ENCODE data around the gene PLD2. TPM values are rescaled to one million over a fixed set of nuclear protein-coding genes. Genes with fewer than 3 reads are reported as not detected.

The PLD2 gene
- total RNA-seq, 4 donors from 2014 or later = 10.2 to 21.3 (median 15.7) TPM

GRCh38 chr17:4766723-4767122, 40.2 kb upstream of the PLD2 start:
- TF ChIP-seq POLR2AphosphoS5 (IDR thresholded peaks at IDR 0.05) = no peak
- TF ChIP-seq EP300 (IDR thresholded peaks at IDR 0.05) = no peak
- TF ChIP-seq POLR2A (IDR thresholded peaks at IDR 0.05) = no peak
- TF ChIP-seq CTCF (IDR thresholded peaks at IDR 0.05) = no peak
- 82 to 96% methylated on average over 3 to 7 of the region's 9 CpGs for WGBS, 2 donors (ENCODE audit: low coverage in 1 of 2)
- Histone ChIP-seq H3K9me3 (no peaks in the 10 kb centered on the region), H3K4me1 (no peaks in the 10 kb centered on the region), H3K27ac (no peak overlapping the region), H3K4me3 (no peak overlapping the region), H3K27me3 (peaks cover 35% of the 10 kb centered on the region), H3K36me3 (no peaks in the 10 kb centered on the region)
- no peak for ATAC-seq

GRCh38 chr17:4768298-4768697, 38.7 kb upstream of the PLD2 start:
- Histone ChIP-seq H3K36me3 (no peaks in the 10 kb centered on the region), H3K4me3 (no peak overlapping the region), H3K9me3 (no peaks in the 10 kb centered on the region), H3K27me3 (peaks cover 37% of the 10 kb centered on the region), H3K4me1 (no peaks in the 10 kb centered on the region), H3K27ac (no peak overlapping the region)
- WGBS, 2 donors (ENCODE audit: low coverage in 1 of 2) = 68% methylated on average over 5 of the region's 6 CpGs; no CpG with 5 or more reads in 1 of the 2 donors
- TF ChIP-seq EP300 (IDR thresholded peaks at IDR 0.05) (no peak), CTCF (IDR thresholded peaks at IDR 0.05) (no peak), POLR2A (IDR thresholded peaks at IDR 0.05) (no peak), POLR2AphosphoS5 (IDR thresholded peaks at IDR 0.05) (no peak)
- no peak for ATAC-seq

GRCh38 chr17:4769628-4770027, 37.3 kb upstream of the PLD2 start:
- WGBS, 2 donors (ENCODE audit: low coverage in 1 of 2) = 94 to 100% methylated on average over 1 to 2 of the region's 2 CpGs
- TF ChIP-seq POLR2A (IDR thresholded peaks at IDR 0.05) (no peak), CTCF (IDR thresholded peaks at IDR 0.05) (no peak), POLR2AphosphoS5 (IDR thresholded peaks at IDR 0.05) (no peak), EP300 (IDR thresholded peaks at IDR 0.05) (no peak)
- Histone ChIP-seq H3K9me3 (no peaks in the 10 kb centered on the region), H3K4me3 (no peak overlapping the region), H3K36me3 (no peaks in the 10 kb centered on the region), H3K4me1 (no peaks in the 10 kb centered on the region), H3K27me3 (peaks cover 38% of the 10 kb centered on the region), H3K27ac (no peak overlapping the region)
- no peak for ATAC-seq

GRCh38 chr17:4771519-4772234, 35.3 kb upstream of the PLD2 start, which contains the start of gene TM4SF5:
TSS of gene TM4SF5 (plus strand) at chr17:4771886. CDS start at chr17:4771923, 37 bp downstream.
- peaks cover 49% of the 10 kb centered on the region for H3K27me3 ChIP-seq
- H3K9me3 ChIP-seq = no peaks in the 10 kb centered on the region
- no peaks in the 10 kb centered on the region for H3K4me1 ChIP-seq
- WGBS, 2 donors (ENCODE audit: low coverage in 1 of 2) = 58 to 85% methylated on average over 2 to 4 of the region's 13 CpGs
- H3K36me3 ChIP-seq = no peaks in the 10 kb centered on the region
- H3K4me3 ChIP-seq = no peak within 1 kb of the TSS
- H3K27ac ChIP-seq = no peak within 1 kb of the TSS
- TF ChIP-seq CTCF (IDR thresholded peaks at IDR 0.05) (no peak), EP300 (IDR thresholded peaks at IDR 0.05) (no peak), POLR2AphosphoS5 (IDR thresholded peaks at IDR 0.05) (no peak), POLR2A (IDR thresholded peaks at IDR 0.05) (no peak)
- no peak for ATAC-seq

GRCh38 chr17:4772235-4772613, 34.7 kb upstream of the PLD2 start:
- Histone ChIP-seq H3K4me1 (no peaks in the 10 kb centered on the region), H3K9me3 (no peaks in the 10 kb centered on the region), H3K27me3 (peaks cover 52% of the 10 kb centered on the region), H3K27ac (no peak overlapping the region), H3K36me3 (no peaks in the 10 kb centered on the region), H3K4me3 (no peak overlapping the region)
- 55 to 68% methylated on average over 5 to 7 of the region's 10 CpGs for WGBS, 2 donors (ENCODE audit: low coverage in 1 of 2)
- ATAC-seq = no peak
- no peak for TF ChIP-seq CTCF (IDR thresholded peaks at IDR 0.05)
- no peak for TF ChIP-seq EP300 (IDR thresholded peaks at IDR 0.05)
- no peak for TF ChIP-seq POLR2AphosphoS5 (IDR thresholded peaks at IDR 0.05)

Data from gastroesophageal sphincter (tissue), 4 donors.